Amygdala (tissue), 56 donors: Measurements from ENCODE around the gene FOCAD.
A peak's percentile ranks its signal among the peaks of the same experiment; 100 is the strongest.

Source experiments
- DNase-seq, 56 donors: peaks; one replicate each; lab custom pipeline; 2025; lab: John Stamatoyannopoulos, UW

Gene FOCAD

GRCh38 chr9:20863945-20864344 is 179.9 kb downstream of the FOCAD start:
- DNase-seq: no peak

- no peak for DNase-seq
Measured at GRCh38 chr9:20865347-20865746, 181.3 kb downstream of the FOCAD start.

DNA sequence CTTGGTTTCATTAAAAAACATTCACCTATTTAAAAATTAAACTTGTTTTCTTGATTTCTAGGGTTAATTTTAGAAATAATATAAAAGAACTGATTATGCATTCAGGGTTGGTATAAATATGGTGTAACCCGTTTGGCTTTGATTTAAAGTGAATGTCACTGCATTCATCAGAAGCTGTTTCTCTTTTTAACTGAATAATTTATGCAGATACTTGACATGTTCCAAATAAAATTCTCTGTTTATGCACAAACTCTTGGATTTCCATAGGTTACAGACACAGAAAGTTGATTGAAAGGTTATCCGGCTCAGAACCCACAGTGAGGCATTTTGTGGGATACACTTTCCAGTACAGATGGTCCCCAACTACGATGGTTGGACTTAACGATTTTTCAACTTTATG is 186.1 kb downstream of the FOCAD start:
- DNase-seq: no peak

- no peak for DNase-seq
Measured at GRCh38 chr9:20872340-20872977, 188.4 kb downstream of the FOCAD start.

GRCh38 chr9:20873240-20873865 is 189.3 kb downstream of the FOCAD start:
- DNase-seq: no peak

- no peak for DNase-seq
Measured at GRCh38 chr9:20880271-20880670, 196.2 kb downstream of the FOCAD start.

DNA sequence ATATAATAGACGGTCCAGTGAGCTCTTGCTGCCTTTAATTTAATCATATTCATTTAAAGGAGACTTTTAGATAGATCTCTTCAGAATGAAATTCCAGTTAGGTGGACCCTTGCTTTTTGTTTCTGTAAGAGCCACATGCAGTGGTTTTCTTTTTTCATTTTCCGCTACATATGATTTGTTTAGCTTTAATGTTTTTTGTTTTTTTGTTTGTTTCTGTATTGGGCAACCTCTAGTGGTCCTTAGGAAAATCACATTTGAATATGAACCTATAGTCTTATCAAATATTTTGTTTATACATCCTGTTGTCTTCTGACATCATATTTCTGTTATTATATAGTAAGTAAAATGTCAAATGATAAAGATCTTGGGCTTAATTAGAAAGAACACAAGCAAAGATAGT is 196.6 kb downstream of the FOCAD start:
- no peak for DNase-seq

GRCh38 chr9:20884985-20885593 is 201.0 kb downstream of the FOCAD start:
- peak in 16 of 56 donors; percentile 1 to 60 (median 7) for DNase-seq

DNA sequence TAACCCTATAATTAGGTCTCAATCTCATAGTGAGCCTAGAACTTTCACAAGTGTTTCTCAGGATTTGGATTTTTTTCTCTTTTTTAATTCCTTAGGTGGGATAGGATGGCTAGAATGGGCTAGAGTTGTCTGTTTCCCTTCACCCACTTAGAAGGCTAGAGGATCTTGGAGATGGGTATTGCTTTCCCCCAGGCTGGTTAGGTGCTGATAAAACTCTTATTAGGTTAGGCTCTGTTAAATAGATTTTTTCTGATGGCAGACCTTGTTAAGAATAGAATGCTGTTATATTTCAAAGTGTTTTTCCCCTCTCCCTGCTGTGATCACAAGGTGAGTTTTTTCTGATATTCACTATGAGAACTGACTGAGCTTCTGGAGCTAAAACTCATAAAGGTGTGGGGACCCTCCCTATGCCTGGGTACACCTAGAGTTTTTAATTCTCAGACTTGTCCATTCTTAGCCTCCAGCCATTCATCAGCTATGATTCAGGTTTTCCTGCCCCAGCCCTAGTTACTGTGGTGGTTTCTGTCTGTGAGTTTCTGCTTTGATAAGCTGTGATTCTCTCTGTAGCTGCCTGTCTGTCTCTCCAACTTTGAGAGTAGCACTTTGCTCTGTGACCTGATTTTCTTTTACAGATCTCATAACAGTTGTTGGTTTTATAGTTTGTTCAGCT is 215.0 kb downstream of the FOCAD start:
- DNase-seq: no peak

- DNase-seq: no peak
Measured at GRCh38 chr9:20903212-20903611, 219.2 kb downstream of the FOCAD start.

DNA sequence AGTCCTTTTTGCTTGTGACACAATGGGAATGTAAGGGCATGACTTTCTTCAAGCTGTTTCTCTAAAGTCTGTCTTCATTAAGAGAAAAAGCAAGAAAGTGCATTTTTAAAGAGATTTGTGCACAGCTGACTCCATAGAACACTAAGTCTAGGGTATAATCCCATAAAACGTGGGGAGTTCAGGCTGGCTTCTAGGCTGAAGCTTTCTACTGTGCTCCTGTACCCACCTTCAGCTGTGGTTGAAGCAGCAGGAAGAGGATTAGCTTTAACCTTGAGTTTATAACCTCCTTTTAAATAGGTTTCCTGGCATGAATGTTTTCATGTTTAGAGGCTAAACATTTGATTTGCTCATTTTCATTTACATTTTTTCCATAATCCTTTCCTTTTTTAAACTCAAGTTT is 220.9 kb downstream of the FOCAD start:
- DNase-seq: no peak

GRCh38 chr9:20906326-20906725 is 222.3 kb downstream of the FOCAD start:
- DNase-seq: no peak

GRCh38 chr9:20908461-20908860 is 224.4 kb downstream of the FOCAD start:
- no peak for DNase-seq

DNA sequence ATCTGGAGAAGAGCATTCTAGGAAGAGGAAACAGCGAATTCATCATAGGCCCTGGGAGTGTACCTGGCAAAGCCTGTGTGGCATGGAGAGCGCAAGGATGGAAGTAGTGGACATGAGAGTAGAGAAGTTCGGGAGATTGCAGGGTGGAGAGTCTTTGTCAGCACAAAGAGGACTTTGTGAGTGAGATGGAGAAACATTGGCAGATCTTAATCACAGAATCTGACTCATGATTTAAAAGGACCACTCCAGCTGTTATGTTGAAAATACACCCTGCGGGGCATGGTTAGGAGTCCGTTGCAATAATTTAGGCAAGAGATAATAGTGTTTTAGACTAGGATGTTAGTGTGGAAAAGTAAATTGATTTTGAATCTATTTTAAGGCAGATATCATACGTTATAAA is 230.5 kb downstream of the FOCAD start:
- no peak for DNase-seq

- DNase-seq: no peak
Measured at GRCh38 chr9:20921362-20921761, 237.3 kb downstream of the FOCAD start.

DNA sequence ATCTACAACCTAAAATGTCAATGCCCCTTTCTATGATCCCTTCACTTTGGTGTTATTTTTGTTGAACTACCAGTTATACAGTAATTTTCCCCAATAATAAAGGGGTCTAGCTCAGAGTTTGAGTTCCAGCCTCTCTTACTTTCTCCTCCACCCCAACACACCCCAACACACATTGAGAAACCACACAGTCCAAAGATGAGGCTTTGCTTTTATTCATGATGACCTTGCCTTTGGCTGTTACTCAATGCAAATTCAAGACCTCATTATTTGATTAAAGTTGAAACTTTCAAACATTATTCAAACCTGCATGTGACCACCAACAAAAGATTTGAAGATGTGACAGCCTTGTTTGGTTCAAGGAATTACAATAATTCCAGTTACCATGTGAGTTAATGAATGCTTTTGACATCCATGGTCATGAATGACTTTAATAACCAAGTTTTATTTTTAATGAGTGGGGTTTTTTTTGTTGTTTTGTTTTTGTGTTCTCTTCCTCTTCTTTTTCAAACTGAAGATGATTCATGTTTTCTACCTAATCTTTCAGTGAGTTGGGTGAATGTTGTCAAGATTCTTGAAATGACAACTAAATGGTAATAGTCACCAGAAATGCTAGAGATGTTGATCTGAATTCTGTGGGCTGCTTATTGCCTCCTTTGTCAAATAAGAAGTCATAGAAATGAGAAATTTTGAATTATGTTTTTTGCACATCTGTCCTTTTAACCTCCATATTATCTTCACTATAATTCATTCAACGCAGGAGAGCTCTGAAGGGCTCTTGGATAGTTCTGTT is 241.4 kb downstream of the FOCAD start:
- no peak for DNase-seq

GRCh38 chr9:20929276-20929675 is 245.2 kb downstream of the FOCAD start:
- DNase-seq: peak in 12 of 56 donors; percentile 1 to 22 (median 7)

- peak in 1 of 56 donors; percentile 14 for DNase-seq
Measured at GRCh38 chr9:20930836-20931235, 246.8 kb downstream of the FOCAD start.

GRCh38 chr9:20940447-20941173 is 256.6 kb downstream of the FOCAD start:
- DNase-seq: no peak

DNA sequence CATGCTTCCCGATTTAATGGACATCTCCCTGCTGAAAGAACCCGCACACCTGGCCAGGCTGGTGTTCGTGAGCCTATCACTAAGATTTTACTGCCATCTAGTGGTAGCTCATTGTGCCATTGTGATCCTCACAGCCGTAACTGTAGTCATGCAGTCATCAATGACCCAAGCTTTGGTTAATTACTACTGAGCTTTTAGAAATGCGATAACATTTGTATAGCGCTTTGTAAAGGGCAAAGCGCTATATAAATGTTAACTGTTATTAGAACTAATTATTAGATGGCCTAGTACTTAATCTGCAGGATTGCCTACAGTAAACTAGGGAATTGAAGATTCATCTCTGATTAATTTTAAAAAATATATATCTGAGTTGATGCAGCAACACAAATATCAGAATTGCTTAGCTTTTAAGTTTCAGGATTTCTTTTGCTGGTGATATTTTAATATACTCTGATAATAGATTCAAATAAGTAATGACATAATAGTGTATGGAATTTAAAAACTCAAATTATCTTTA is 257.2 kb downstream of the FOCAD start:
- peak in 30 of 56 donors; percentile 2 to 64 (median 15) for DNase-seq
